AG09309 (cell line): ENCODE data around the gene SLN.
A peak's percentile ranks its signal among the peaks of the same experiment; 100 is the strongest.

Source experiments
- DNase-seq: peaks from one replicate; pipeline ENCODE4 v3.0.0-alpha.2; 2010; ENCODE audit warnings: low read depth
- H3K4me3 ChIP-seq: 2 replicates; pipeline ENCODE4 v1.5.1; 2011; ENCODE audit warnings: mild to moderate bottlenecking, low read depth, low read length, moderate library complexity; ENCODE audit not compliant: control insufficient read depth
- CTCF ChIP-seq: IDR thresholded peaks from 2 replicates; pipeline ENCODE4 v1.5.1; 2011; ENCODE audit warnings: mild to moderate bottlenecking, low read depth, low read length, inconsistent platforms; ENCODE audit not compliant: insufficient read depth, control insufficient read depth; ENCODE audit errors: missing control alignments

The SLN gene

GRCh38 chr11:107707807-107708206 lies 4.0 kb downstream of the SLN start:
- no peak for DNase-seq
- no peak overlapping the region for H3K4me3 ChIP-seq
- no peak for TF ChIP-seq CTCF

- DNase-seq, result no peak
- H3K4me3 ChIP-seq, result no peak overlapping the region
- no peak for TF ChIP-seq CTCF
Observed at GRCh38 chr11:107707215-107707671, 4.6 kb downstream of the SLN start.

- TF ChIP-seq CTCF, result no peak
- no peak for DNase-seq
- no peak overlapping the region for H3K4me3 ChIP-seq
Observed at GRCh38 chr11:107706531-107706930, 5.3 kb downstream of the SLN start.

GRCh38 chr11:107705027-107705426 lies 6.8 kb downstream of the SLN start:
- H3K4me3 ChIP-seq, result no peak overlapping the region
- TF ChIP-seq CTCF, result no peak
- peak; percentile 49 for DNase-seq

- DNase-seq, result no peak
- H3K4me3 ChIP-seq, result no peak overlapping the region
- no peak for TF ChIP-seq CTCF
Observed at GRCh38 chr11:107704451-107704850, 7.4 kb downstream of the SLN start.

- DNase-seq, result no peak
- H3K4me3 ChIP-seq, result no peak overlapping the region
- no peak for TF ChIP-seq CTCF
Observed at GRCh38 chr11:107702723-107703122, 9.1 kb downstream of the SLN start.

- DNase-seq, result no peak
- TF ChIP-seq CTCF, result no peak
- no peak overlapping the region for H3K4me3 ChIP-seq
Observed at GRCh38 chr11:107702109-107702660, 9.7 kb downstream of the SLN start.
